SK-N-SH (cell line): ENCODE data around the gene DSG3. TPM values are rescaled to one million over a fixed set of nuclear protein-coding genes. Genes with fewer than 3 reads are reported as not detected.

Experiments
- CTCF ChIA-PET: fragments of 300-600, 350-600 bp; formaldehyde crosslinking; extraction: SDS; loops from one replicate; lab custom pipeline; 2021; lab: Yijun Ruan, JAX
- POLR2A ChIA-PET: fragments of 350-600 bp; sonication (Branson Sonifier 250); formaldehyde crosslinking; extraction: SDS; loops from one replicate; lab custom pipeline; 2020; ENCODE audit warnings: antibody characterized with exemption, inconsistent platforms; lab: Yijun Ruan, JAX
- DNase-seq: peaks from one replicate; pipeline ENCODE4 v3.0.0; 2012
- H2AFZ ChIP-seq: fragments of 200-600 bp; sonication (generic); 2 replicates; pipeline ENCODE4 v1.8.1; 2016; ENCODE audit warnings: antibody characterized with exemption, mild to moderate bottlenecking, low read depth
- H3F3A ChIP-seq: fragments of 200-600 bp; sonication (generic); replicated peaks from 2 replicates; pipeline ENCODE3; 2016; ENCODE audit warnings: antibody characterized with exemption, mild to moderate bottlenecking; ENCODE audit not compliant: insufficient read depth
- H3K27ac ChIP-seq, 2 experiments: fragments of 200-500 bp in 1 of 2; fragments of 200-600 bp in 1 of 2; sonication (Bioruptor generic) in 1 of 2; sonication (generic), shearing (Covaris generic) in 1 of 2; 2 replicates each; pipeline versions ENCODE4 v1.5.1 to v1.6.1; 2014 to 2016; ENCODE audit warnings: low read depth in 2 of 2, inconsistent platforms in 1 of 2, low read length in 1 of 2, mild to moderate bottlenecking in 1 of 2, mixed read lengths in 1 of 2
- H3K27me3 ChIP-seq: fragments of 200-600 bp; sonication (generic), shearing (Covaris generic); 2 replicates; pipeline ENCODE4 v1.6.1; 2016; ENCODE audit warnings: mixed run types; ENCODE audit not compliant: insufficient read depth
- H3K36me3 ChIP-seq, 2 experiments: fragments of 200-500 bp in 1 of 2; fragments of 200-600 bp in 1 of 2; sonication (Bioruptor generic) in 1 of 2; sonication (generic) in 1 of 2; replicated peaks in 1 of 2; 2 replicates each; pipeline versions ENCODE3 to v1.5.1; 2014 to 2016; ENCODE audit warnings: low read length in 1 of 2, mild to moderate bottlenecking in 1 of 2; ENCODE audit not compliant: insufficient read depth in 2 of 2, control insufficient read depth in 1 of 2
- H3K4me1 ChIP-seq, 2 experiments: fragments of 200-500 bp in 1 of 2; fragments of 200-600 bp in 1 of 2; sonication (Bioruptor generic) in 1 of 2; sonication (generic), shearing (Covaris generic) in 1 of 2; 2 replicates each; pipeline versions ENCODE4 v1.5.1 to v1.6.1; 2014 to 2016; ENCODE audit warnings: low read depth in 1 of 2, low read length in 1 of 2, mixed run types in 1 of 2; ENCODE audit not compliant: insufficient read depth in 2 of 2, control insufficient read depth in 1 of 2
- H3K4me2 ChIP-seq: fragments of 200-600 bp; sonication (generic), shearing (Covaris generic); 2 replicates; pipeline ENCODE4 v1.6.1; 2017; ENCODE audit warnings: mixed run types
- H3K4me3 ChIP-seq, 2 experiments: fragments of 200-500 bp in 1 of 2; fragments of 200-600 bp in 1 of 2; sonication (Bioruptor generic) in 1 of 2; sonication (generic), shearing (Covaris generic) in 1 of 2; 2 replicates each; pipeline versions ENCODE4 v1.5.1 to v1.8.1; 2014 to 2016; ENCODE audit warnings: low read depth in 2 of 2, inconsistent platforms in 1 of 2, low read length in 1 of 2, mild to moderate bottlenecking in 1 of 2, mixed read lengths in 1 of 2, moderate library complexity in 1 of 2
- H3K79me2 ChIP-seq: fragments of 200-600 bp; sonication (generic); 2 replicates; pipeline ENCODE4 v1.8.1; 2017; ENCODE audit warnings: mild to moderate bottlenecking; ENCODE audit not compliant: insufficient read depth
- H3K9ac ChIP-seq: fragments of 200-600 bp; sonication (generic); 2 replicates; pipeline ENCODE4 v1.6.1; 2017; ENCODE audit warnings: mixed run types
- H3K9me2 ChIP-seq: fragments of 200-600 bp; sonication (generic); 2 replicates; pipeline ENCODE4 v1.6.1; 2017; ENCODE audit warnings: mixed run types
- H3K9me3 ChIP-seq: fragments of 200-600 bp; sonication (generic); 2 replicates; pipeline ENCODE4 v1.6.1; 2017; ENCODE audit warnings: mixed run types, mild to moderate bottlenecking, moderate library complexity
- H4K20me1 ChIP-seq: fragments of 200-600 bp; sonication (generic); 2 replicates; pipeline ENCODE4 v1.6.1; 2017; ENCODE audit warnings: mild to moderate bottlenecking, mixed run types; ENCODE audit not compliant: insufficient read depth
- ELF1 ChIP-seq: IDR thresholded peaks from 2 replicates; pipeline ENCODE4 v1.4.0; 2012
- EZH2phosphoT487 ChIP-seq: fragments of 200-600 bp; sonication (generic); IDR thresholded peaks from 2 replicates; pipeline ENCODE4 v1.6.1; 2017; ENCODE audit warnings: low read depth, mixed run types, mild to moderate bottlenecking, antibody characterized with exemption, moderate library complexity, borderline replicate concordance
- FOSL2 ChIP-seq: IDR thresholded peaks from 2 replicates; pipeline ENCODE4 v1.4.0; 2012; ENCODE audit warnings: low read depth, mild to moderate bottlenecking, moderate library complexity, borderline replicate concordance
- GATA2 ChIP-seq: sonication (generic); formaldehyde crosslinking; IDR thresholded peaks from 2 replicates; pipeline ENCODE4 v1.5.0; 2020; ENCODE audit warnings: mild to moderate bottlenecking, missing genetic modification reagents
- MAX ChIP-seq: IDR thresholded peaks from 2 replicates; pipeline ENCODE4 v1.4.0; 2012; ENCODE audit warnings: low read depth
- MEF2A ChIP-seq: IDR thresholded peaks from 2 replicates; pipeline ENCODE4 v1.4.0; 2012; ENCODE audit warnings: low read depth, borderline replicate concordance
- NFIC ChIP-seq: IDR thresholded peaks from 2 replicates; pipeline ENCODE4 v1.4.0; 2012; ENCODE audit warnings: borderline replicate concordance
- POLR2AphosphoS5 ChIP-seq: IDR thresholded peaks from 2 replicates; pipeline ENCODE4 v1.6.1; 2012; ENCODE audit warnings: low read depth, low read length
- REST ChIP-seq: IDR thresholded peaks from 2 replicates; pipeline ENCODE4 v1.6.1; 2012; ENCODE audit warnings: mild to moderate bottlenecking, low read depth, low read length, moderate library complexity
- SIN3A ChIP-seq: IDR thresholded peaks from 2 replicates; pipeline ENCODE4 v1.6.1; 2012; ENCODE audit warnings: low read depth, mild to moderate bottlenecking, low read length, moderate library complexity, borderline replicate concordance
- TCF12 ChIP-seq: IDR thresholded peaks from 2 replicates; pipeline ENCODE4 v1.4.0; 2012
- TEAD4 ChIP-seq: IDR thresholded peaks from 2 replicates; pipeline ENCODE4 v1.4.0; 2012; ENCODE audit warnings: mild to moderate bottlenecking, borderline replicate concordance; ENCODE audit not compliant: insufficient read depth
- USF2 ChIP-seq: fragments of 150-350 bp; IDR thresholded peaks from 2 replicates; pipeline ENCODE4 v1.6.1; 2017; ENCODE audit warnings: antibody characterized with exemption, low read length, low read depth, borderline replicate concordance
- YY1 ChIP-seq: IDR thresholded peaks from 2 replicates; pipeline ENCODE4 v1.4.0; 2012; ENCODE audit warnings: low read depth, mild to moderate bottlenecking
- polyA plus RNA-seq, 3 experiments: library from polyadenylated mRNA; depleted of rRNA; stranded (reverse); fragments of >200 nt; gene quantifications; 2 replicates each; pipeline ENCODE4 v1.2.3, GENCODE V29; 2012

DSG3 gene
- polyA plus RNA-seq, 1 of the 3 experiments (the other 2 are of a cell fraction) = 0.02 TPM

GRCh38 chr18:31490833-31491232 is 43.3 kb downstream of the DSG3 start:
- H3K9me2 ChIP-seq = no peaks in the 10 kb centered on the region
- peaks cover 27% of the 10 kb centered on the region; the same call in 1 of the 2 replicates for H3K27me3 ChIP-seq
- no peak overlapping the region for H2AFZ ChIP-seq
- no peak overlapping the region for H3K4me3 ChIP-seq
- TF ChIP-seq NFIC (no peak), MAX (no peak), GATA2 (no peak), USF2 (no peak), TEAD4 (no peak), ELF1 (no peak), MEF2A (no peak), FOSL2 (no peak)
- no peaks in the 10 kb centered on the region for H3K79me2 ChIP-seq
- no peaks in the 10 kb centered on the region for H4K20me1 ChIP-seq
- ChIA-PET POLR2A (no interaction called here), CTCF (interaction anchor here (1.0 kb wide), 1 partner anchor 10 kb away, joined by 6 read pairs; no protein-coding TSS in a partner anchor)
- DNase-seq = no peak
- H3K36me3 ChIP-seq = no peaks in the 10 kb centered on the region
- H3K9me3 ChIP-seq = no peaks in the 10 kb centered on the region
- no peak overlapping the region for H3K9ac ChIP-seq
- H3K27ac ChIP-seq = no peak overlapping the region
- H3K4me1 ChIP-seq = no peaks in the 10 kb centered on the region
- no peaks in the 10 kb centered on the region for H3F3A ChIP-seq
- no peak overlapping the region for H3K4me2 ChIP-seq

- Histone ChIP-seq H3K9me3 (no peaks in the 10 kb centered on the region), H3K27ac (no peak overlapping the region), H2AFZ (no peak overlapping the region), H3K9me2 (no peaks in the 10 kb centered on the region), H3K4me1 (no peaks in the 10 kb centered on the region), H3K36me3 (no peaks in the 10 kb centered on the region), H3K4me3 (no peak overlapping the region), H3K79me2 (no peaks in the 10 kb centered on the region), H3F3A (no peaks in the 10 kb centered on the region), H3K9ac (no peak overlapping the region), H3K27me3 (peaks cover 29% of the 10 kb centered on the region; the same call in 1 of the 2 replicates), H3K4me2 (no peak overlapping the region), H4K20me1 (no peaks in the 10 kb centered on the region)
- no peak for DNase-seq
- ChIA-PET CTCF (interaction anchor here (1.0 to 1.3 kb wide), 2 partner anchors 9 to 33 kb away, joined by 3 to 6 read pairs; no protein-coding TSS in a partner anchor), POLR2A (no interaction called here)
- TF ChIP-seq YY1 (no peak), TCF12 (no peak), POLR2AphosphoS5 (no peak), EZH2phosphoT487 (no peak), REST (no peak), GATA2 (no peak), MEF2A (no peak), SIN3A (no peak)
Observed at GRCh38 chr18:31491586-31491985, 44.0 kb downstream of the DSG3 start.
